GM11168 (cell line): ENCODE data around the gene LIFR.
"Not testable (repeated sequence)": the region's sequence is repeated elsewhere in the genome, so short reads cannot be mapped to it uniquely, and the experiment has no call there.

Experiments used
- in situ Hi-C: fragments of 300-500 bp; cut with MboI; formaldehyde crosslinking; loops from one replicate; pipeline ENCODE4 v1.12.0; 2022; ENCODE audit warnings: low sequenced_read_pairs; ENCODE audit not compliant: unreplicated experiment

Gene LIFR

GRCh38 chr5:38583500-38583899 is 27.1 kb upstream of the LIFR start:
- in situ Hi-C loops, result no loop called here

- in situ Hi-C loops, result no loop called here
Measured at GRCh38 chr5:38582975-38583319, 26.5 kb upstream of the LIFR start.

GRCh38 chr5:38582293-38582974 is 26.0 kb upstream of the LIFR start:
- in situ Hi-C loops, result no loop called here

GRCh38 chr5:38581597-38581996 is 25.2 kb upstream of the LIFR start:
- in situ Hi-C loops, result no loop called here

GRCh38 chr5:38579105-38579504 is 22.7 kb upstream of the LIFR start:
- in situ Hi-C loops, result no loop called here

- in situ Hi-C loops, result no loop called here
Measured at GRCh38 chr5:38576961-38577684, 20.7 kb upstream of the LIFR start.

GRCh38 chr5:38576442-38576841 is 20.0 kb upstream of the LIFR start:
- in situ Hi-C loops, result no loop called here

- in situ Hi-C loops, result no loop called here
Measured at GRCh38 chr5:38575476-38575875, 19.0 kb upstream of the LIFR start.

GRCh38 chr5:38574009-38574408 is 17.6 kb upstream of the LIFR start:
- in situ Hi-C loops, result no loop called here

GRCh38 chr5:38573521-38573920 is 17.1 kb upstream of the LIFR start:
- in situ Hi-C loops, result no loop called here

GRCh38 chr5:38569180-38569579 is 12.7 kb upstream of the LIFR start:
- in situ Hi-C loops, result no loop called here

GRCh38 chr5:38567306-38567705 is 10.9 kb upstream of the LIFR start:
- in situ Hi-C loops, result not testable (repeated sequence)

GRCh38 chr5:38563624-38564023 is 7.2 kb upstream of the LIFR start:
- in situ Hi-C loops, result no loop called here

GRCh38 chr5:38562444-38563210 is 6.2 kb upstream of the LIFR start:
- in situ Hi-C loops, result no loop called here

- in situ Hi-C loops, result no loop called here
Measured at GRCh38 chr5:38559428-38559827, 3.0 kb upstream of the LIFR start.

GRCh38 chr5:38557792-38558191 is 1.3 kb upstream of the LIFR start:
- in situ Hi-C loops, result no loop called here

- in situ Hi-C loops, result no loop called here
Measured at GRCh38 chr5:38557308-38557710, 863 bp upstream of the LIFR start.

GRCh38 chr5:38556088-38556598 is 303 bp downstream of the LIFR start:
- in situ Hi-C loops, result no loop called here

- in situ Hi-C loops, result no loop called here
Measured at GRCh38 chr5:38555354-38556087, 925 bp downstream of the LIFR start.

GRCh38 chr5:38554861-38555260 is 1.6 kb downstream of the LIFR start:
- in situ Hi-C loops, result no loop called here
